ENCODE data around the gene MREG.

Gene MREG, protein sequence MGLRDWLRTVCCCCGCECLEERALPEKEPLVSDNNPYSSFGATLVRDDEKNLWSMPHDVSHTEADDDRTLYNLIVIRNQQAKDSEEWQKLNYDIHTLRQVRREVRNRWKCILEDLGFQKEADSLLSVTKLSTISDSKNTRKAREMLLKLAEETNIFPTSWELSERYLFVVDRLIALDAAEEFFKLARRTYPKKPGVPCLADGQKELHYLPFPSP

DNA sequence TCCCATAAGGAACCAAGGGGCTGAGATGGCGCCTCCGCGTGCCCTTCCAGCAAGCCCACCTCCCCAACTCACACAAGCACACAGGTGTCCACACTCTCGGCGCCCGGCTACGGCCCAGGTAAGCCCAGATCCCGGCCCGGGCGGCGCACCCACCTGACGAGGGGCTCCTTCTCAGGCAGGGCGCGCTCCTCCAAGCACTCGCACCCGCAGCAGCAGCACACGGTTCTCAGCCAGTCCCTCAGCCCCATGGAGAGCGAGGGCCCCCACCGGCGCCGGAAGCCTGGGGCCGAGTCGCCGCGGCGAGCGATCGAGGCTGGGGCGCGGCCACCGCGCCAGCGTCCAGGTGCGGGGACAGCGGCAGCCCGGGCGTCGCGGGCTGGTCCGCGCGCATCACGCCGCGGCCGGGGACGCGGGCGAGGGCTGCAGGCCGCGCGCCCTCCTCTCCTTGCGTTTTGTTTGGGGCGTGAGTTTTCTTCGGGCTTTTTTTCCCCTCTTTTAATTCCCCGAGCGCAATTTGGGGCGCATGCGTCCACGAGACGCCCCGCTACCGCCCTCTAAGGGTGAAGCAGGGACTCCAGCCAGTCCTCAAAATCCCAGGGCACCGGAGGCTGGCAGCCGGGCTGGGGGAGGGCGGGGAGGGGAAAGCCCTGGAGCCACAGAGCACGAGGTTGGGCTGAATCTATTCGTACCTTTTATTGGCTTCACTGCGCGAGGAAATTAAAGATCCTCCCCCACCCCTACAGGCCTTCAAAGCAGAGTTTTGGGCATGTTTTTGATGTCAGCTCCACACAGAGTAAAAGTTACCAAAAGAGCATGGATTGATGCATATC is at the start of gene MREG:
Gene MREG (minus strand): TSS at position 472 of the 830 bp plus-strand sequence. CDS start 224 bp downstream, at position 248.
- peak; percentile 68 to 77 (median 74) for DNase-seq (ENCODE audit: low read depth in 3 of 3)

DNA sequence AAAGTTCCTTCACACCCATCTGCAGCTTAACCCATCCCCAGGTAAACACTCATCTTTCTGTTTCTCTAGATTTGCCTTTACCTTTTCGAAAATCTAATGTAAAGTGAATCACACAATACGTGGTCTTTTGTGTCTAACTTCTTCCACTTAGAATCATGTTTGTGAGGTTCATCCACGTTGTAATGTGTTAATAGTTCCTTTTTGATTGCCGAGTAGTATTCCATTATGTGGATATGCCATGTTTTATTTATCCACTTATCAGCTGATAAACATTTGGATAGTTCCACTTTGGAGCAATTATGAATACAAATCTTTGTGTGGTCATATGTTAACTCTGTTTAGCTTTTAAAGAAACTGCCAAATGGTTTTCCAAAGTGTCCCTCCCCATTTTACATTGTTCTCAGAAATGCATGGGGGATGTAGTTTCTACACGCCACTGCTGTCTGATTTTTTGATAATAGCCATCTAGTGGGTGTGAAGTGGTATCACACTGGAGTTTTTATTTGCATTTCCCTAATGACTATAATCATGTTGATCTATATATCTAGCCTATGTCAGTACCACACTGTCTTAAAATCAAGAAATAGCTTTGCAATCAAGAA is 46.0 kb upstream of the MREG start:
- DNase-seq (ENCODE audit: low read depth in 3 of 3) = no peak

DNA sequence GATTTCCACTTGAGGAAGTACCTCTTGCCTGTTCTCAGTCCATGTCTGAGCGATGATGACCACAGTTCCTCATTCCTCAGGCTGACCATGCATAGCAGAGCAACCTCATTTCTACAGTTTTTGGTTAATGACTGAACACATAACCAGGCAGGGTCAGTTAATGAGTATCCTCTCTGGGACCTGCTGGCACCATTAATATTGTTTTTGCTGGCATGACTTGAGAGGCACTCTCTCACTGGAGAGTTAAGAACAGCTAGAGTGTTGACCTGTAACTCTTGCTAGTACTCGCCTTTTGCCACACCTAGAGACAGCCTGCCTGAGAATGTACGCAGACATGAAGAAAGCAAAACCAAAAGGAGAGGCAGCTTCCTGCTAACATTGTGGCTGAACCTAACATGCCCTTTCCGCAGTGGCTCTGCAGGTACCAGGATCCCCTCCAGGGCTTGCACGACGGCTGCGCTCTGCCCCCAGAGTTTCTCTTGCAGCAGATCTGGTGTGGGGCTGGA is 44.4 kb upstream of the MREG start:
- DNase-seq (ENCODE audit: low read depth in 3 of 3) = peak in 2 of 3 experiments; percentile 8 to 20

DNA sequence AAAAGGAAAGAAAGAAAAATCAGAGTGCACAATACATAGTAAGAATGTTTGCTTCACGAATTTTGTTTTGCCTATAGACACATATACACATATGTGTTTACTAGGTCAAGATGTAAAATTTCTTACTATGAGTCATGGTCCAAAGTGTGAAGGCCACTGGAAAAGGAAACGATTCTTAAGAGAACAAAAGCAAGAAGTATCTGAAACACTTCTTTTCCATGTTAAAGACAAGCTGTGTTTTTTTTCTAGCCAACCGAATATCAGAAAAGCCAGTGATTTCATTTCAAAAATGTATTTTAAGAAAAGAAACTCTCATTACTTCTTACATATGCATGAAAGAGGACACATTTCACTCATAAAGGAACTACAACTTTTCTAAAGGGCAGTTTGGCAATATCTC is 43.4 kb upstream of the MREG start:
- DNase-seq (ENCODE audit: low read depth in 3 of 3) = no peak

DNA sequence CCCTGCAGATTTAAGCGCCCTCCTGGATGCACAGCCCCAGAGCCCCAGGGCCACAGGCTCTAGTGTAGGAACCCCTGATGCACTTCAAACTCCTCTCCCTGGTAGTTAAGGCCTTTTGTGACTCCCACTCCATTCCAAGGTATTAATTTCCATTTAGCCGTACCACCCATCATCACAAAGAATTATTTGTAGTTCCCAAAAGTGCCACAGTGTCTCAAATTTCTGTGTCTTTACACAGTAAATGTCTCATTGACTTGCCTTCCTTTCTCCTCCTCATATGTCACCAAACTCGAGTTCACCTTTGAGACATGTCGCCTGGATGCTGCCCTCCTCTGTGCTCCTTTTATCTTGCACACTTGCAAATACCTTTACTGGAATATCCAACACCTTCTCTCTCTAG is 42.3 kb upstream of the MREG start:
- DNase-seq (ENCODE audit: low read depth in 3 of 3) = no peak

DNA sequence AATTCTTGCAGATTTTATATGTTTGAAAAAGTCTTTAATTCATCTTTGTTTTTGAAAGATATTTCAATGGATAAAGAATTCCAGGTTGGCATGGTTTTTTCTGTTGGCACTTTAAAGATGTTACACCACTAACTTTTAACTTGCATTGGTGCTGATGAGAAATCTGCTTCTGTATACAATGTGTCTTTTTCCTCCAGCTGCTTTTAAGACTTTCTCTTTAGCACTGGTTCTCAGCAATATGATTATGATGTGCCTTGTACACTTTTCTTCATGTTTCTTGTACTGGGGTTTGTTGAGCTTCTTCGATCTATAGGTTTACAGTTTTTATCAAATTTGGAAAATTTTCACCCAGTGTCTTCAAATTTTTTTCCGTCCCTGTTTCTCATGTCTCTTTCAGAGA is 39.1 kb upstream of the MREG start:
- no peak for DNase-seq (ENCODE audit: low read depth in 3 of 3)

DNA sequence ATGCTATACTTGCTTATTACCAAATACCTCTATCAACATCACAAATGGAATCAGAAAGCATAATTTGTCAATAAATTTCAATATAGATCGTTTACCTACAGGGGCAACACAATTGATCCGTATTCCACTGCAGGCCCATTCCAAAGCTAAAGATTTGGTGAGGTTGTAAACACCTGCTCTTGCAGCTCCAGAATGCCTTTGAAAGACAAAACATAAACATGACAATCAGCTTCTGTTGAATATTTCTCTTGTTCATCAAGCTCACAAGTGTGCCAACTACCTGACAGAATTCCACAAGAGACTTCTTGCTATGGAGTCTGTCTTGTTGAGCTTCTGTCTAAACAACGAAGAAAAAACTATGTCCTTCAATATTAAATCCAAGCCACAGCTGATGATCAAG is 38.0 kb upstream of the MREG start:
- no peak for DNase-seq (ENCODE audit: low read depth in 3 of 3)

DNA sequence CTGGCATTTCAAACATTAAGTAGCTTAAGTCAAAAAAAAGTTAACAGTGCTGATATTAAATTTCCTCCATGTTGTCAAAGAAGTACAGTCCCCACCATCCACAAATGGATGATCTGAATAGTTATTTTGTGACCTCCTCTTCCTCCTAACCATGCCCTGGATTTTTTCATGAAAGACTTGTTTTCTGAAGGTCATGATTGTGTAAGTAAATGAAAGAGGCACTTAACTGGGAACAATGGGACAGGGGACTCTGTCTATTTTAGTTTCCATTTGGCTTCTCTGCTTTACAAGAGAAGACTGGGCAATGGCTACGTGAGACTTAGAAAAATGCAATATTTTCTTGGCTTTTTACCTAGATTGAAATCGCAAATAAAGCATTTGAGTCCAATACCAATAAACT is 36.1 kb upstream of the MREG start:
- no peak for DNase-seq (ENCODE audit: low read depth in 3 of 3)

DNA sequence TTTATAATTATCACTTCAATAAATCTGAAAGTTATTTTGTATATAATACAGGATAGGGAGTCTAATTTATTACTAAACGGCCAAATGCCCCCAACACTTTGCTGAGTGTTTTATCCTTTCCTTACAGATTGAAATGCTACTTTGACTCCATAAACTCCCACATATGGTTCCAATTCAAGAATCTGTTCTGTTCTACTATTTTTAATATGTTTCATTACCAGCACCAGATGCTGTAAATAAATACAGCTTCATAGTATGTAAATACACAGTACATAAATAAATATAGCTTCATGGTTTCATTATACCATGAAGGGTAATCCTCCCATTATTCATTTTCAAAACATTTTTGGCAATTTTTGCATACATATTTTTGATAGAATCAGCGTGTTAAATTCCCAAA is 34.0 kb upstream of the MREG start:
- DNase-seq (ENCODE audit: low read depth in 3 of 3) = no peak

DNA sequence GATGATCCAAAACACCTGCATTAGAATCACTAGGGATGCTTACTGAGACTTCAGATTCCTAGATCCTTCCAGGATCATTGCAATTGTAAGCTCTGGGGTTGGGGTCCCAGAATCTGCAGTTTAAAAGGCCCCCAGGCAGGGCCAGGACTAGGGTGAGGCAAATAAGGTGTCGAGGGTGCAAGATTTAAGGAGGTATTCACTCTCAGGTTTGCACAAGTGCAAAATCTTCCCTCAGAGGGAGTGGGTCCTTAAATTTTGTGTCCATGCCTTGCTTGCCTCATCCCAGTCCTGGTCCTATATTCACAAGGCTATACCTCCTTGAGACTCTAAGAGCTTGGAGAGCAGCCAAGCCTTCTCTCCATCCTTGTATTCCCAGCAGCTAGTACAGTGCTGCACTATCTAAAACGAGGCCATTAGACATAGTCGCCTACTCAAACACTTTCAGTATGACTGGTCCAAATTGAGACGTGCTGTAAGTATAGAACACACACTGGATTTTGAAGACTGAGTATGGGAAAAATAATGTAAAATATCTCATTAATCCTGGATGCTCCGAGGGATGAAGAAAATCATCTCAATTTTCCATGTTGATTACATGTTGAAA is 31.6 kb upstream of the MREG start:
- no peak for DNase-seq (ENCODE audit: low read depth in 3 of 3)

DNA sequence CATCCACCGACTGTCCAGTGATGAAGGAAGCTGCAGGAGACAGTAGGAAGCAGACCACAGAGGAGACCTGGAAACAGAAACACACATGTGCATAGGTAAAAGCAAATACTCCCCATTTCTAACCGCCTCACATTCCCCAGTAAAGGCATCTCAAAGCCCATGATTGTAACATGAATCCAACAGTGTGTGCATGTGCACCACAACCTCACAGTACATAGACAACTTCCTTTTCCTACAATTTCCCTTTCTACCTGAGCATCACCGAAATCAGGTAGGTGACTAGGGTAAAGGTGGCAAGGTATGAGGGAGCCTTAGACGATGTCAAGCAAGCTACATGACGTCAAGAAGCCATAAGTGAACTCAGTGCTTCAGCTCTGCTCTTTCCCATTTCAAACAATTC is 30.6 kb upstream of the MREG start:
- DNase-seq (ENCODE audit: low read depth in 3 of 3) = no peak

DNA sequence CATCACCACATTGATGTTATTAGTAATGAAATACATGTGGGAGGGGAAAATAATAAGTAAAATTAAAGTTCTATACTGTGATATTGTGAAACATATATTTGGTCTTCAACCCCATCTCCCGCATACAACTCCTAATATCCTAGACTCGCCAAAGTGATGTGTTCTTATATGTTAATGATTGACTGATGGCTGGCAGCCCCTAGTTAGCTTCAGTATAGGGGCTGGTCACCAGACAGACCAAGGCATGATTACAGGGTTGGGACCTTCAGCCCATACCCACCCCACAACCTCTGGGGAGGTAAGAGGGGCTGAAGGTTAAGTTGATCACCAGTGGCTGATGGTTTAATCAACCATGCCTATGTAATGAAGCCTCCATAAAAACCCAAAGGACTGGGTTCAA is 28.1 kb upstream of the MREG start:
- no peak for DNase-seq (ENCODE audit: low read depth in 3 of 3)

DNA sequence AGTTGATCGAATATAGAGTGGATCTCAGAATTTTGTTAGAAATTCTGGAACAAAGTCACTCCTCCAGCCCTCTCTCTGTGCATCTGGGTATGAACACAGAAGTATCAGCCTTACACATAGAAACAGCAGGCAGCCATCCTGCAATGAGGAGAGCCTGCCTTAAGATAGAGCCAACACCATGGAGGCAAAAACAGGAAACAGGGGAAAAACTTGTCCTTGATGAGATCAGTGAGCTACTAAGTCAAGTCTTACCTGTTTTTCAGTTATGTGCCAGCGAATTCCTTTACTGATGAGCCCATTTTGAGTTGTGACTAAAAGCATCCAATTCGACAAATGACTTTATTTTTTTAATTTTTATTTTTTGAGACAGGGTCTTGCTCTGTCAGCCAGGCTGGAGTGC is 26.6 kb upstream of the MREG start:
- no peak for DNase-seq (ENCODE audit: low read depth in 3 of 3)

DNA sequence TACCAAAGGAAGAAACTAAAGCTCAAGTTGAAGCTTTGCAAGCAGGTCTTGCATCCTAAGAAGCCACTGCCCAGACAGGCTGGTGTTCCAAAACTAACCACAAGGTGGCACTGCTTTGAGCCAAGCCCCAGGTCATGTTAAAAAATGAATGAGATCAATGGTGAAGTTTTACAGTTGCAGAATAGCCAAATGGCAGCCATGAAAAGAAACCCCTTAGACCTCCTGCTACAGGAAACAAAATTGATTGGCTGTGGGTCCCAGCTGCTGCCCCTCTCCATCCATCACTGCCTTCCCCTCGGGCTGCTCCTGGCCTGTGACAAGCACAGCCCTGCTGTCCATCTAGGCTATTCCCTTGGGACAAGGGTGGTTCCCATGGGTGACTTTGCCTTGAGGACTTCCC is 20.7 kb upstream of the MREG start:
- DNase-seq (ENCODE audit: low read depth in 3 of 3) = peak; percentile 59 to 68 (median 61)

DNA sequence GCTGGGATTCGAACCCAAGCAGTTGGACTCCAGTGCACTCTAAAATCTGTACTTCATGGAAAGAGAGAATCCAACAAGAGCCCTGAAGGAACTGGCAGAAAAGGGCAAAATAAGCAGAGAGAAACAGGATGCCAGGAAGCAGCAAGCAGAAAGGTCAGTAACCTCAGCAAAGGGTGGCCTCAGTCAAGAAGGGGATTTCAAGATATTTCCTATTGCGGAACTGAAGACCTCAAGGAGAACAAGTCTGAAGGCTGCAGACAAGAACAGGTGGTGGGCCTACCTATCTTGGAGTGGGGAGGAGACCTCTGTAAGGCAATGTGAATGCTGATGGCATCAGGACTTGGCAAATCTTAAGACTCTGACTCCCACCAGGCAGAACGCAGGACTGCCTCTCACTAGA is 20.1 kb upstream of the MREG start:
- DNase-seq (ENCODE audit: low read depth in 3 of 3) = no peak

DNA sequence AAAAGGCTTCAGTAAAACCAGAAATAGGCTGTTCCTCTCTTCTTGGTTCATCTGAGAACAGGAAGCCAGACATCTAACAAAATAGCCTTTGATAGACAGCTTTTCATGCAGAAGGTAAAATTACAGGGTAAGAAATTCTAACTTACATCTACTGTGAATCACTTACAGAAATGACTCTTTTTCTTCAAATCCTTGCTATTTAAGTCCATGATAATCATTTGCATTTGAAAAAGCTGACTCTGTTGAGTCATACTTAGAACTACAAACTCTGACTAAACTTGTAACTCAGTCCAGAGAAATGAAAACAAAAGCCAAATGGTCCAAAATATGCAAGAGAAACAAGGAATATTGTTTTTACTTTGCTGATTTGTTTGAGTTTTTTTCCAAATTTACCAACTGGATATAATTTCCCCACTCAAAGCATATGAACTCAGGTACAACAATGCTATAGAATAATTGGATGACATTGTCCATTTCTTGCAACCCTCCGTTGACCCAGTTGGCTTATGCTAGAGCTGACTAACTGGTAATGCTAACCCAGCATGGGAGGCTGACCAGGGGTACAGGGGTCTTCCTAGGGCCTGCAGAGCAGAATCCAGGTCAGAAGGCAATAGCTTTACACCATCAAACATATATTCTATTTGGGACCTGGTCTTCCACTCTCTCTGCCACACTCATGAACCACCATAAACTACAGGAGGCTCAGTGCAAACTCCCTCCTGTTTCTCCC is 18.8 kb upstream of the MREG start:
- no peak for DNase-seq (ENCODE audit: low read depth in 3 of 3)

DNA sequence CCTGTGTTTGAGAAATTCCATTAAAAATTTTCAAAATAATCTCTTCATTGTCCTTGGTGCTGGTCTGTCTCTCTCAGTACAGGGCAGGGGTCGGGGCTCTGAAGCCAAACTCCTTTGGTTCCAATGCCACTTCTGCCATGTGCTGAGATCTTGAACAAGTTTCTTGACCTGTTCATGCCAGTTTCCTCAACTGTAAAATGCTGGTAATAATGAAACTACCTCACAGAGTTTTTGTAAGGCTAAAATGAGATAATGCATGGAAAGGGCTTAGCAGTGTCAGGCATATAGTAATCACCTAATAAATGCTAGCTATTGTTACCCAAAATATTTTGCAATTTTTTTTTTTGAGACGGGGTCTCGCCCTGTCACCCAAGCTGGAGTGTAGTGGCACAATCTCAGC is 16.9 kb upstream of the MREG start:
- DNase-seq (ENCODE audit: low read depth in 3 of 3) = no peak

DNA sequence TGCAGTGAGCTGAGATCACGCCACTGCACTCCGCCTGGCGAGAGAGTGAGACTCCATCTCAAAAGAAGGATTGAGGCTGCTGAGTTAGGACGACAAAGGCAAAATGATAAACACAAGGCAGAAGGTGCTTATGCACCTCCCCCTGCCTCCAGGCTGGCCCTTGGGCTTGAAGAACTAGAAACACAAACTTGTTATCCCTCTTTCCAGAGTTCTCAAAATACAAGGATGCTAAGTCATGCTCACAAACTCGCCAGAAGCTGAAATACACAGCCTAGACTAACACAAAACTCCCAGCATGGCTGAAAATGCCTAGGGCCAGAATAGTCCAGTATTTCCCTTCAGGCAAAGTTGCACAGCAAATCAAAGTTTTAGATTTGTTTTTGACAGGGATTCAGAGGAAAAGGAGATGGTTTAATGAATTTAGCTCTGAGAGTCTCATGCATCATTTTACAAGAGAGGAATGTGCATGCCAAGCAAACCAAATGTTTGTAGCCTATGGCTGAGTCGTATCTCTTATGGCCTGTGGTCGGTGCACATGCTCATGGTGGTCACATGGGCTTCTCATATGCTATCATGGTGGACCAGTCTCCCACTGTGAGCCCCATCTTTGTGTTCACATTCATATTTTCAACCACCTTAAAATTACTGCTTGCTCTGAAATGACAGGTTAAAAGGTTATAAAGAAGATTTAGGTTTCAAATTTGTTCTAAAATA is 16.2 kb upstream of the MREG start:
- no peak for DNase-seq (ENCODE audit: low read depth in 3 of 3)

DNA sequence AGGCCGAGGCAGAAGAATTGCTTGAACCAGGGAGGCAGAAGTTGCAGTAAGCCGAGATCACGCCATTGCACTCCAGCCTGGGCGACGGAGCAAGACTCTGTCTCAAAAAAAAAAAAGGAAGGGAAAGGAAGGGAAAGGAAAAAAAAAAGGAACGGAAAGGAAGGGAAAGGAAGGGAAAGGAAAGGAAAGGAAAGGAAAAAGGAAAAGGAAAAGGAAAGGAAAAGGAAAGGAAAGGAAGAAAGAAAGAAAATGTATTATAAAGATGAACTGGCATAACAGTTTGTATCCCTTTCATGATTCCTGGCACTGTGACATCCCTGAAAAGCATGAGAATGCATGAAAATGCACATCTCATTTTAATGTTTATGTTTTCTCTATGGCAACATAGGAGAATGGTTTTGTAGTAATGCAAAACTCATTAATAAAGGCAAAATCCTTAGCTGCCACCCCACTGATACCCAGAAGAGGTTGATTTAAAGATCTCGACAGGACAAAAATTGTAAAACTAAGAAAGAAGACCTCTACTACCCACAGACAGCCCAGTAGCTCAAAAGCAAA is 11.5 kb upstream of the MREG start:
- DNase-seq (ENCODE audit: low read depth in 3 of 3) = no peak

DNA sequence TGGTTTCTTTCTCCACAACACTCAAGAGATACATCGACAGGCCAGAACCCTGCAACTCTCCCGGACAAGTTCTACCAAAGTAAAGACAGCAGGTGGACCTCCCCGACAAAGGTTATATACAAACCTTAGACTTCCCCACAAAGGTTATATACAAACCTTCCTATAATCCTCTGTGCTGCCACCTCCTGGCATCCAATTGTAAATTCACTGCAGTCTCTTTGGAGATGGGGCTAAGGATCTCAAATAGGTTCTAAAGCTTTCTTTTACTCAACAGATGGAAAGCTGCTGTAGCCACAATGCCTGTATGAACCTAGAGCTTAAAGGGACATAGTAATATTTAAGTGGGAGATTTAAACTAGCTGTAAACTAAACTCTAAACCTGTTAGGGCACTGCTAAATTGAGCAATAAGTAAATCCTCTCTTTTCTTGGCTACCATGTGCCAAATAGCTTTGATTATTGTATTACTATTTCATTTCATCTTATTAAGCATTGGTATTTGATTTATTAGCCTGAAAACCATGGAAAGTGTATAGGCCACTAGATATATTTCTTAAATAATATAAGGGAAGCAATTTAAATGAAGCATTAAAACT is 9.8 kb upstream of the MREG start:
- DNase-seq (ENCODE audit: low read depth in 3 of 3) = peak in 2 of 3 experiments; percentile 5 to 12

Data from stimulated activated CD4-positive, alpha-beta T cell treated with anti-CD3 and anti-CD28 coated beads, TNF-alpha, amount 100 ng/mL, for 4 hours (primary cell).